ENCODE results near the gene CFAP92. TPM values are rescaled to one million over a fixed set of nuclear protein-coding genes. Genes with fewer than 3 reads are reported as not detected.
A peak's percentile ranks its signal among the peaks of the same experiment; 100 is the strongest.
"Not testable (repeated sequence)": the region's sequence is repeated elsewhere in the genome, so short reads cannot be mapped to it uniquely, and the experiment has no call there.

The CFAP92 gene
- polyA plus RNA-seq, 3 donors from 2014 or later, result not detected

DNA sequence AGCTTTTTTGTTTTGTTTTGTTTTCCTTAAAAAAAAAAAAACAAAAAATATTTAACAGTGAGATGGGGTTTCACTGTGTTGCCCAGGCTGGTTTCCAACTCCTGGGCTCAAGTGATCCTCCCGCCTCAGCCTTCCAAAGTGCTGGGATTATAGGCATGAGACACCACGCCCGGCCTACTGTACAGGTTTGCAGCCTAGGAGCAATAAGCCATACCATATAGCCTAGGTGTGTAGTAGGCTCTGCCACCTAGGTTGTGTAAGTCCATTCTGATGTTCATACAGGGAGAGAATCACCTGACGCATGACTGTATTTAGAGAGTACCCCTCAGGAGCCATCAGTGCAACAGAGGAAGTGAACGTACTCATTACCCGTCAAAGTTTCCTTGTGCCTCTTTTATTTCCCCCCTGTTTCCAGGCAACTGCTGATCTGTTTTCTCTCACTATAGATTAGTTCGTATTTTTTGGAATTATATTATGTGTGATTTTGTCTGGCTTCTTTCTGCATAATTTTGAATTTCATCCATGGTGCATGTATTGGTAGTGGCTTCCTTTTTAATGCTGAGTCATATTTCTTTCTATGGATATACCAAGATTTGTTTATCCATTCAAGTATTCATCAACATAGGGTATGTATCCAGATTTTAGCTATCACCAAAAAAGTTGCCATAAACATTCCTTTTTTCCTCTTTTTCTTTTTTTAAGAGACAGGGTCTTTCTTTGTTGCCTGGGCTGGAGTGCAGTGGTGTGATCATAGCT lies 104.6 kb downstream of the CFAP92 start:
- H3K27ac Mint-ChIP-seq, result no peak overlapping the region
- H3K9me3 Mint-ChIP-seq, result no peaks in the 10 kb centered on the region
- no peak for DNase-seq
- H3K4me3 Mint-ChIP-seq, result no peak overlapping the region
- no peaks in the 10 kb centered on the region for H3K27me3 Mint-ChIP-seq (ENCODE audit: low read depth in 3 of 3)
- peaks cover 4 to 17% (median 9%) of the 10 kb centered on the region in 3 donors for H3K36me3 Mint-ChIP-seq
- peaks cover 0 to 4% of the 10 kb centered on the region in 2 donors for H3K4me1 Mint-ChIP-seq

DNA sequence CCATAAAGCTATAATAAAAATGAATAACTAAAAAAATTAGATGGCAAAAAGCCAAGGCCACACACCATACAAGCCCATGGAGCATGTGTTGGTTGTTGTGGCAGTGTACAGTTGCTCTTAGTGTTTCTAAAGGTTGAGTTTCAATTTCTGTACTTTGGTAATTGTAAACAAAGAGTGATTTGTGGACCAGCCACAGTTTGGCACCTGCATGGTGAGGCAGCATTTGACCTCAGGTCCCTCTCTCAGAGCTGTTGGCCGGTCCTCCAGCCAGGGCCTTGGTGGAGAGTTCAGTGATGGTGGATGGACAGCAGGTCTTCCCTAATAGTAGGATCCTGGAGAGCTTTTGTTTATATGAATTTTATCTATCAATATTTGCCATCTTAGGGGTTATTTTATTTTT lies 108.9 kb downstream of the CFAP92 start:
- Mint-ChIP-seq H3K27me3 (ENCODE audit: low read depth in 3 of 3) (peaks cover 0 to 2% (median 2%) of the 10 kb centered on the region in 3 donors), H3K9me3 (no peaks in the 10 kb centered on the region), H3K4me3 (no peak overlapping the region), H3K36me3 (peaks cover 0 to 13% (median 0%) of the 10 kb centered on the region in 3 donors), H3K4me1 (peaks cover 23 to 43% of the 10 kb centered on the region in 2 donors), H3K27ac (peak overlapping the region in 2 of 6 donors; percentile 31 to 57)
- DNase-seq, result no peak

DNA sequence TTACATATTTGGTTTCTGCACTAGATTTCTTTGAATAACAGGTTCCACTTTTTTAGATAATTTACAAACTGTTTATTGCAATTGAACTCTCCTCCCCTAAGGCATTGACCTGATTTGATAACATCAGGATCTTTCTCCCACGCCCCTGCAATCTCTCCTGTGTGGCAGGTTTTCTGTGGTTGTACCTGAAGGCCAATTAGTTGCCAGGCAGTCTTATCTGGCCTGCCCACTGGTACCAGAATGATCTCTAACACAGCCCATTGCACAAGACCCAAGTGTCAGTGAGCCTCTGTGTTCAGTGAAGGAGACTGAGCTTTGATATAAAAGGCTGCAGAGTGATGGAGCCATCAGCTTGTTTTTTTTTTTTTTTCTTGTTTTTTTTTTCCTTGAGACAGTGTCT lies 111.2 kb downstream of the CFAP92 start:
- DNase-seq, result no peak
- Mint-ChIP-seq H3K4me1 (peaks cover 45 to 64% of the 10 kb centered on the region in 2 donors), H3K9me3 (no peaks in the 10 kb centered on the region), H3K36me3 (peaks cover 0 to 5% (median 0%) of the 10 kb centered on the region in 3 donors), H3K27ac (peak overlapping the region in 2 of 6 donors; percentile 11 to 33), H3K27me3 (ENCODE audit: low read depth in 3 of 3) (peaks cover 5 to 13% (median 10%) of the 10 kb centered on the region in 3 donors), H3K4me3 (no peak overlapping the region)

DNA sequence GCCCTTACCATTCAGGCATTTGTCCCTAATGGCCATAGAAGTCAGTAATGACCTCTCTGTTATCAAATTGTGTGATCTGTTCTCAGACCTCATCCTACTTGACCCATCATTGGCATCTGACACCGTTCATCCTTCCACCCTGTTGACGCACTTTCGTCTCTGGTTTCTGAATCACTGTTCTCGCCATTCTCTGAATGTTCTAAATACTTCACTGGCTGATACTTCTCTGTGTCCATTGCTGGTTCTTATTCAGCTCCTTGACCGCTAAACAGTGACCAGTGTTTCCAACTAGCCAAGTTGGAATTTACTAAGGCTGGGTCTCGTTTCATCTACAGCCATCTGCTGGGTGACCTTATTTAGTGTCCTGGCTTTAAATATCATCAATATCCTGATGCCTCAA lies 112.3 kb downstream of the CFAP92 start:
- Mint-ChIP-seq H3K4me3 (peak overlapping the region; percentile 15 to 41 (median 25)), H3K36me3 (peaks cover 0 to 3% (median 0%) of the 10 kb centered on the region in 3 donors), H3K27ac (peak overlapping the region; percentile 31 to 98 (median 78)), H3K4me1 (peaks cover 47 to 66% of the 10 kb centered on the region in 2 donors), H3K27me3 (ENCODE audit: low read depth in 3 of 3) (peaks cover 5 to 13% (median 10%) of the 10 kb centered on the region in 3 donors), H3K9me3 (no peaks in the 10 kb centered on the region)
- no peak for DNase-seq

DNA sequence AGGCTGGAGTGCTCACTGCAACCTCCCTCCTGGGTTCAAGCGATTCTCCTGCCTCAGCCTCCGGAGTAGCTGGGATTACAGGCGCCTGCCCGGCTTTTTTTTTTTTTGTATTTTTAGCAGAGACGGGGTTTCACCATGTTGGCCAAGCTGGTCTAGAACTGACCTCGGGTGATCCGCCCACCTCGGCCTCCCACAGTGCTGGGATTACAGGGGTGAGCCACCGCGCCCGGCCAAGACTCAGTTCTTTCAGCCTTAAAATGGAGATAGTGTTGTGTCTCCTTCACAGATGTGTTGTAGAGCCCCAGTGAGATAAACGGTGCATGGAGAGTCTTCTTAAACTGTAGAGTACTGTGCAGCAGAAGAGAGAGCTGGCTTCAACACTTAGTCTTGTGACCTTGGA lies 113.4 kb downstream of the CFAP92 start:
- H3K4me3 Mint-ChIP-seq, result peak overlapping the region; percentile 84 to 94 (median 91)
- peaks cover 5 to 13% (median 10%) of the 10 kb centered on the region in 3 donors for H3K27me3 Mint-ChIP-seq (ENCODE audit: low read depth in 3 of 3)
- peak overlapping the region; percentile 97 to 99 (median 98) for H3K27ac Mint-ChIP-seq
- H3K4me1 Mint-ChIP-seq, result peaks cover 49 to 74% of the 10 kb centered on the region in 2 donors
- not testable (repeated sequence) for H3K9me3 Mint-ChIP-seq, DNase-seq, H3K36me3 Mint-ChIP-seq

DNA sequence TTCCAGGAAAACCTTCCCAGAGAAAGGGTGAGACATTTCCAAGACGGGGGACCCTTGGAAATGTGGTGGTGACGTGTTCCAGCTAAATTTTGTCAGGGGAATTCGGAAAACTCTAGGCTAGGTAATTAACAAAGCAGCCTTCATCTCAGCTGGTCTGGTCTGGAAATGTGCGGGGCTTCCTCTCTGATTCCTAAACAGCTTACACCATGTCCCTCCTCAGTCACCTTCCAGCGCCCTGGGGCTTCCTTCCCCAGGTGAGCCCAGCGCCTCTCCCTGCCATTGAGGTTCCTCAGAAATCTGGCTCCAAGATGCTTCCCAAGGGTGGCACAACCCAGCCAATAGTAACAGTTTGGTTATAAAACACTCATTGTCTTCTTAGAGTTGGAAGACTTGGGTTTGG lies 113.9 kb downstream of the CFAP92 start:
- Mint-ChIP-seq H3K9me3 (no peaks in the 10 kb centered on the region), H3K4me1 (peaks cover 51 to 76% of the 10 kb centered on the region in 2 donors), H3K4me3 (peak overlapping the region; percentile 84 to 94 (median 91)), H3K27me3 (ENCODE audit: low read depth in 3 of 3) (peaks cover 5 to 13% (median 10%) of the 10 kb centered on the region in 3 donors), H3K36me3 (peaks cover 0 to 2% (median 0%) of the 10 kb centered on the region in 3 donors), H3K27ac (peak overlapping the region; percentile 97 to 99 (median 98))
- no peak for DNase-seq

DNA sequence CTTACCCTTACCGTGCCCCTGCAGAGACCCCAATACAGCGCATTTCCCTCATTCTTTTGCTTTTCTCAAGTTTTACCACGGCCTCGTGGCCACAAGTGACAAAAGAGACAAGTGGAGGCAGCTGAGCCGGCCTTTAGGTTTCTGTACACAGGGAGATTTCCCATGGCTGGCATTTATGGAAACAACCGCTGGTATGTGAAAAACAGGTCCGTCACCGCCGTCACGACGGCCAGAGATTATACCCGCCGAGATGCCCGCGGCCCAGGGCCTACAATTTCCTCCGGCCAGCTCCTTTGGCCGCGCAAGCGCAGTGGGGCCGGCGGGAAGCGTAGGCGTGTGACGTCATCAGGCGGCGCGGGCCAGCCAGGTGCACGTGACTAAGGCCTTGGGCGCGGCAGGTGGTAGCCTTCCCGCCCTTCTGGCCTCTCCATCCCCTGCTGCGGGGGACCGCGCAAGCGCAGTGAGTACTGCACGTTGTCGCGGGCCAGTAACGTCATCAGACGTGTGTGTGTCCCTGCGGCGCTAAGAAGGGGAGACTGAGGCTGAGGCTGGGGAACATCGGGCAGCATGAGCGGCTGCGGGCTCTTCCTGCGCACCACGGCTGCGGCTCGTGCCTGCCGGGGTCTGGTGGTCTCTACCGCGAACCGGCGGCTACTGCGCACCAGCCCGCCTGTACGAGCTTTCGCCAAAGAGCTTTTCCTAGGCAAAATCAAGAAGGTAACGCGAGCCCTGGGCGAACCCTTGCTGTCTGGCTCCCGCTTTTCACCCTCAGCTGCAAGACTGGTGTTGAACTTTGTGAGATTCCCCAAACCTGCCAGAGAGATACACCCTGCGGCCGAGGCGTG lies 114.5 kb downstream of the CFAP92 start, which contains the start of gene ACAD9:
Gene ACAD9, plus strand, starts transcription at position 496 of the 845 bp plus-strand sequence. Its CDS starts 72 bp downstream, at position 568.
- Mint-ChIP-seq H3K4me3 (peak within 1 kb of the TSS; percentile 84 to 94 (median 91)), H3K4me1 (peaks cover 51 to 76% of the 10 kb centered on the region in 2 donors), H3K36me3 (no peaks in the 10 kb centered on the region)

DNA sequence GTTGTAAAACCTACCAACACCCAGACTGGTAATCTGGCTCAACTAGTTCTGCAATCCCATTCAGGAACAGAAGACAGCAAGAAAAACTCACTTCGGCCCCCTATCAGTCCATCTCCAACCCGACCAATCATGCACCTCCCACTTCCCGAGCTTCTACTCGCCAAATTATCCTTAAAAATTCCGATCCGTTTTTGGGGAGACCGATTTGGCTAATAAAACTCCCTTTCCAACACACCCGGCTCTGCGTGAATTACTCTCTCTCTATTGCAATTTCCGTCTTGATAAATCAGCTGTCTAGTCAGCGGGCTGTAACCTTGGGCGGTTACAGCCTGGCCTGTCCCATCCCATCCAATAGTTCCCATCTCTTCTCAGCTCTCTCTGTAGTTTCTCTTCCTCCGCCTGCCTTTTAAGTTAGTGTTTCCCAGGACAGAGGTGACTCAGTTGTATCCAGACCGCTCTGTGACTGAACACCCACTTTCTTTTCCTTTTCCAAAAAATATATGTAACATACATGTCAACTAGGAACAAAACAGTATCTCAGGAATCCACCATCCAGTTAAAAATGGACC lies 115.2 kb downstream of the CFAP92 start:
- H3K4me1 Mint-ChIP-seq, result peaks cover 48 to 69% of the 10 kb centered on the region in 2 donors
- DNase-seq, result no peak
- H3K4me3 Mint-ChIP-seq, result peak overlapping the region; percentile 84 to 94 (median 91)
- H3K27me3 Mint-ChIP-seq (ENCODE audit: low read depth in 3 of 3), result peaks cover 5 to 17% (median 10%) of the 10 kb centered on the region in 3 donors
- H3K9me3 Mint-ChIP-seq, result peaks cover 0 to 2% (median 0%) of the 10 kb centered on the region in 6 donors
- H3K36me3 Mint-ChIP-seq, result no peaks in the 10 kb centered on the region
- peak overlapping the region; percentile 97 to 99 (median 98) for H3K27ac Mint-ChIP-seq

More for the DNA sequence above, 114.5 kb downstream of the CFAP92 start, which contains the start of gene ACAD9:
- peaks cover 0 to under 1% (median 0%) of the 10 kb centered on the region in 6 donors for H3K9me3 Mint-ChIP-seq
- H3K27ac Mint-ChIP-seq, result peak within 1 kb of the TSS; percentile 97 to 99 (median 98)
- DNase-seq, result peak; percentile 98
- peaks cover 5 to 16% (median 10%) of the 10 kb centered on the region in 3 donors for H3K27me3 Mint-ChIP-seq (ENCODE audit: low read depth in 3 of 3)

DNA sequence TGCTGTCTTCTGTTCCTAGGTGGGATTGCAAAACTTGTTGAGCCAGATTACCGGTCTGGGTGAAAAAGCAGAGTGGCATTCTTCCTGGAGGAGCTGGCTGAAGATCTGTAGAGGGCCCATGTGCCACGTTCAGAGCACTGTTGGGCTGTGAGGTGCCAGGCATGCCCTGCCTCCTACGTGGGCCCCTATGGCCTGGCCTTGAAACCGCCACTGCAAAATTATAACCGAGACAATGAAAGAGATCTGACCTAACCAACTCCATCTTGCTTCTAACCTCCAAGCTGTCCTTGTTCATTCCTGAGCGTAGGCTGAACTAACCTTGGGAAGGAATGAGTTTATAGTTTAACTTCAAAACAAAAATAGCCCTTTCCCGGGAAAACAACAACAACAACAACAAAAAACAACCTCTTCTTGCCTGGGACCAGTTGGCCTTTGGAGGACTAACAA lies 115.8 kb downstream of the CFAP92 start:
- peaks cover 46 to 68% of the 10 kb centered on the region in 2 donors for H3K4me1 Mint-ChIP-seq
- no peaks in the 10 kb centered on the region for H3K36me3 Mint-ChIP-seq
- H3K4me3 Mint-ChIP-seq, result peak overlapping the region; percentile 84 to 94 (median 91)
- no peak for DNase-seq
- peaks cover 5 to 21% (median 10%) of the 10 kb centered on the region in 3 donors for H3K27me3 Mint-ChIP-seq (ENCODE audit: low read depth in 3 of 3)
- H3K9me3 Mint-ChIP-seq, result peaks cover 0 to 2% (median 0%) of the 10 kb centered on the region in 6 donors
- H3K27ac Mint-ChIP-seq, result peak overlapping the region; percentile 97 to 99 (median 98)

DNA sequence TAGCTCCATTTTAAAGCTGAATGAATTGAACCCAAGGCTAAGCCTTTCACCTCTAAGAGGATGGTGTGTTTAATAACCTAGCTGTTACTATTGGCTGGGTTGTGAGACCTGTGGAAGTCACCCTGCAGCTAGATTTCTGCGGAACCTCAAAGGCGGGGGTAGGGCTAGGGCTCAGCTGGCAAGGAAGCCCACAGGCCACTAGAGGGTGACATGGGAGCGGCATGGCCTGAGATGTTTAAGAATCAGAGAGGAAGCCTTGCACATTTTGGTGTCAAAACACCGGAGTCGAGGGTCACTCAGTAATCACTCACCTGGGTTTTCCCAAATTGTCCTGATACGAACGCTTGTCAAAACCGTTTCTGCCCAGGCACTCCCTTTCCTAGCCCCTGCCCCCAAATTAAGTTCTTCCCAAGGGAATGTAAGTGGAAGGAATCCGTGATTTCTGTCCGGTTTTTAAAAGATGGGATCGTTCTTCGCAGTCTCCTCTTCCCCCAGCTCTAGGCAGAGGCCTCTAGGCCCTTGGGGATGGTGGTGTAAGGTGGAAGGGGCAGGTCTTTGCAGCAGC lies 118.2 kb downstream of the CFAP92 start:
- Mint-ChIP-seq H3K27ac (peak overlapping the region in 1 of 6 donors; percentile 40), H3K4me3 (no peak overlapping the region), H3K9me3 (peaks cover 0 to 2% (median 0%) of the 10 kb centered on the region in 6 donors), H3K4me1 (peaks cover 33 to 44% of the 10 kb centered on the region in 2 donors), H3K36me3 (no peaks in the 10 kb centered on the region), H3K27me3 (ENCODE audit: low read depth in 3 of 3) (peaks cover 5 to 21% (median 10%) of the 10 kb centered on the region in 3 donors)
- peak in 2 of 3 donors; percentile 13 to 32 for DNase-seq

DNA sequence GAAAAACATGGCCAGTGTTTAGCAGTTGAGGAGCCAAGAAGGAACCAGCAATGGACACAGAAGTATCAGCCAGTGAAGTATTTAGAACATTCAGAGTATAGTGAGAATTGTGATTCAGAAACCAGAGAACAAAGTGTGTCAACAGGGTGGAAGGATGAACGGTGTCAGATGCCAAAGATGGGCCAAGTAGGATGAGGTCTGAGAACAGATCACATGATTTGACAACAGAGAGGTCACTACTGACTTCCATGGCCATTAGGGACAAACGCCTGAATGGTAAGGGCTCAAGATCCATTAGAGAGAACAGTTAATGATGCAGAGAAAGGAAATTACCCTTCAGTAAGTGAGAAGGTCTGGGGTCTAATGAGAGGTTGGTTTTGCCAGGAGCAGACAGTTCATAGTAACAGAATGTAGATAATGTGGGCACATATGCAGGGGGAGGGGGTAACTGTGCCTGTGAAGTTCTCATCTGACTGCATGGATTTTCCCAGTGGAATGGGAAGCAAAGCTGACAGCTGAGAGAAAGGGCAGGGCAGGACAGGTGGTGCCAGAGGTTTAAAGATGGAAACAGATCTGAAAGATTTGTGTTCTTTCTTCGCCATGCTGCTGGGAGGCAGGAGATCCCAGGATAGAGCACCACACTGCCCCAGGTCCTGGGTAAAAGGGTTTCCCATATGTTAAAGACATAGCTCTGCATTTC lies 119.2 kb downstream of the CFAP92 start:
- H3K36me3 Mint-ChIP-seq, result no peaks in the 10 kb centered on the region
- DNase-seq, result no peak
- H3K9me3 Mint-ChIP-seq, result peaks cover 0 to 2% (median 0%) of the 10 kb centered on the region in 6 donors
- peaks cover 5 to 17% (median 7%) of the 10 kb centered on the region in 3 donors for H3K27me3 Mint-ChIP-seq (ENCODE audit: low read depth in 3 of 3)
- peak overlapping the region in 2 of 6 donors; percentile 13 to 34 for H3K27ac Mint-ChIP-seq
- H3K4me3 Mint-ChIP-seq, result no peak overlapping the region
- peaks cover 24 to 34% of the 10 kb centered on the region in 2 donors for H3K4me1 Mint-ChIP-seq

DNA sequence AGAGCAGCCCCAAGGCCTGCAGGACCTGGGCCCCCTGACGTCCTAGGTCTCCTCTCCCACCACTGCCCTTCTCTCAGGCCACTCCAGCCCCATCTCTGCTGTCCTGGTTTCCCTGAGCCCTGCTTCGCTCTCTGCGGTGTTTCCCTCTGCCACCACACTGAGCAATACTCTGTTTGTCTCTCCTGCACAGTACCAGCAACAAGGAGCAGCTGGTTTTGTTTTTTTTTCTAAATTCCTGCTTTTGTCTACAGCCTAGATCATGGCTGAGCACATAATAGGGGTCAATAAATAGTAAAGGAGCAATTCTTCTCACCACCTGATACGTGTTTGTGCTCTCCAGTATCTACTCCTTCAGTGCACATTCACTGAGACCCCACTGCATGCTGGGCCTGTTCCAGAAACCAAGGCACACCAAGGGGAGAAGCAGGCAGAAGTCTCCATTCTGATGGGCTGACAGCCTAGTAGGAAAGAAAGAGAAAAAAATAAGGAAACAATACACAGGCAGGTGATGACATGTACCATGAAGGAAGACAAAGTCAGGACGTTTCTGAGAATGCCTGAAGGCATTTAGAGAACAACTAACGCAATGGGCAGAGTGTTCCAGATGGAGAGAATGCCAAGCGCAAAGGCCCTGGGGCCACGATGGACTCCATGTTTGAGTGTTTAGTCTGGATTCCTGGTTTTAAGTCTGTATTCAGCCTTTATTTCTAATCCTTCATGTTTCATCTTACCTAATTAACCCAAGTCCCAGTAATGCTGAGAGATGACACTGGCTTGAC lies 120.4 kb downstream of the CFAP92 start:
- Mint-ChIP-seq H3K4me1 (peaks cover 13 to 22% of the 10 kb centered on the region in 2 donors), H3K9me3 (peaks cover 0 to 2% (median 0%) of the 10 kb centered on the region in 6 donors), H3K27ac (no peak overlapping the region), H3K4me3 (no peak overlapping the region), H3K27me3 (ENCODE audit: low read depth in 3 of 3) (peaks cover 0 to 8% (median 0%) of the 10 kb centered on the region in 3 donors), H3K36me3 (no peaks in the 10 kb centered on the region)
- DNase-seq, result no peak

Data from immature natural killer cell (primary cell).